ENCODE measurements around the gene TROAP. TPM values are rescaled to one million over a fixed set of nuclear protein-coding genes. Genes with fewer than 3 reads are reported as not detected.
A peak's percentile ranks its signal among the peaks of the same experiment; 100 is the strongest.

Gene TROAP
- total and polyA plus RNA-seq, 2 experiments from 2014 or later, result 46.4 to 47.5 TPM

GRCh38 chr12:49347311-49348193, 24.5 kb downstream of the TROAP start:
- Histone ChIP-seq H3K36me3 (ENCODE audit: insufficient read depth) (no peaks in the 10 kb centered on the region), H3K4me2 (peak overlapping the region; percentile 79), H3F3A (replicated peaks; ENCODE audit: low read depth) (peaks cover 15% of the 10 kb centered on the region), H3K79me2 (replicated peaks; ENCODE audit: insufficient read depth) (no peaks in the 10 kb centered on the region), H4K20me1 (replicated peaks; ENCODE audit: insufficient read depth) (peaks cover 18% of the 10 kb centered on the region), H3K4me1 (ENCODE audit: insufficient read depth) (peaks cover 17% of the 10 kb centered on the region; the same call in 1 of the 2 replicates), H3K27ac (ENCODE audit: low read depth) (no peak overlapping the region), H3K4me3 (peak overlapping the region; percentile 63), H2AFZ (peak overlapping the region; percentile 88), H3K9me2 (ENCODE audit: insufficient read depth) (no peaks in the 10 kb centered on the region), H3K27me3 (ENCODE audit: insufficient read depth) (peaks cover 93% of the 10 kb centered on the region)
- DNase-seq (ENCODE audit: low spot score), result peak; percentile 83
- Mint-ChIP-seq H3K4me3 (peak overlapping the region; percentile 74), H3K4me1 (peaks cover 24% of the 10 kb centered on the region), H3K27me3 (ENCODE audit: insufficient read depth, low read depth, poor library complexity) (peaks cover 74% of the 10 kb centered on the region), H3K9me3 (peaks cover 6% of the 10 kb centered on the region; the same call in 2 of the 3 replicates), H3K27ac (no peak overlapping the region), H3K36me3 (ENCODE audit: low read depth) (no peaks in the 10 kb centered on the region)
- TF ChIP-seq ZNF331 (CRISPR knock-in tag; IDR thresholded peaks at IDR 0.05; ENCODE audit: low read depth) (peak; percentile 85), EZH2 (IDR thresholded peaks at IDR 0.05; ENCODE audit: low read depth, unreplicated experiment) (peak; percentile 37), EZH2phosphoT487 (IDR thresholded peaks at IDR 0.05; ENCODE audit: unreplicated experiment) (peak; percentile 15), POLR2AphosphoS5 (IDR thresholded peaks at IDR 0.05; ENCODE audit: low read depth) (no peak), JUNB (IDR thresholded peaks at IDR 0.05; ENCODE audit: unreplicated experiment) (no peak), CTCF (conservative IDR thresholded peaks at IDR 0.05; ENCODE audit: low read depth in 2 of 2) (peak; percentile 91 to 92), ZNF462 (CRISPR knock-in tag; IDR thresholded peaks at IDR 0.05) (no peak)
- ATAC-seq, result peak; percentile 79
